A549 (cell line): ENCODE results near the gene RAPGEF2. TPM values are rescaled to one million over a fixed set of nuclear protein-coding genes. Genes with fewer than 3 reads are reported as not detected.

Source experiments
- ATAC-seq, 2 experiments: fragments of 200-7000 bp in 1 of 2; fragments of >200 bp in 1 of 2; cut with Nextera tagmentation in 1 of 2; cut with Tn5 transposase in 1 of 2; 3 replicates each; pipeline versions ENCODE4 v1.8.0 to v1.9.1; 2018 to 2020; ENCODE audit warnings: mild to moderate bottlenecking in 1 of 2, moderate library complexity in 1 of 2
- CTCF ChIA-PET: fragments of 300-600 bp; sonication (Branson Sonifier 250); formaldehyde crosslinking; extraction: SDS; loops from one replicate; lab custom pipeline; 2021; ENCODE audit warnings: antibody characterized with exemption, inconsistent platforms; lab: Yijun Ruan, JAX
- POLR2A ChIA-PET: fragments of 350-600 bp; formaldehyde crosslinking; extraction: SDS; loops from one replicate; lab custom pipeline; 2021; ENCODE audit warnings: antibody characterized with exemption, inconsistent platforms; lab: Yijun Ruan, JAX
- DNase-seq, 2 experiments: peaks; one replicate each; pipeline versions ENCODE4 v3.0.0 to v3.0.0-alpha.2; 2011 to 2016; ENCODE audit warnings: low read depth in 1 of 2, low spot score in 1 of 2
- FAIRE-seq: peaks from 2 replicates; lab custom pipeline; 2011; peaks lifted over from hg19 to GRCh38; lab: Jason Lieb, UNC
- H3K27ac ChIP-seq, 2 experiments: fragments of >200 bp; sonication (Bioruptor Twin); formaldehyde crosslinking; 3 replicates each; pipeline ENCODE4 v1.5.1; 2016 to 2017
- H3K4me1 ChIP-seq: fragments of >200 bp; sonication (Bioruptor Twin); formaldehyde crosslinking; 3 replicates; pipeline ENCODE4 v1.6.1; 2016
- H3K4me2 ChIP-seq: fragments of >200 bp; sonication (Bioruptor Twin); formaldehyde crosslinking; 3 replicates; pipeline ENCODE4 v1.6.1; 2016
- H3K4me3 ChIP-seq: fragments of >200 bp; sonication (Bioruptor Twin); formaldehyde crosslinking; 3 replicates; pipeline ENCODE4 v1.5.1; 2016
- H3K9me3 ChIP-seq: fragments of >200 bp; sonication (Bioruptor Twin); formaldehyde crosslinking; 3 replicates; pipeline ENCODE4 v1.6.1; 2016
- CBX8 ChIP-seq: fragments of 200-600 bp; sonication (generic); IDR thresholded peaks from 2 replicates; pipeline ENCODE4 v1.6.1; 2016
- CEBPB ChIP-seq, 2 experiments: fragments of >200 bp in 1 of 2; sonication (Bioruptor Twin) in 1 of 2; formaldehyde crosslinking in 1 of 2; IDR thresholded peaks; 2 replicates each; pipeline ENCODE4 v1.6.1; 2012 to 2016
- CHD2 ChIP-seq: fragments of 150-350 bp; IDR thresholded peaks from 2 replicates; pipeline ENCODE4 v1.6.1; 2014; ENCODE audit warnings: low read length; ENCODE audit not compliant: partially characterized antibody
- EHMT2 ChIP-seq: fragments of 200-600 bp; sonication (generic); IDR thresholded peaks from 2 replicates; pipeline ENCODE4 v1.6.1; 2016; ENCODE audit warnings: antibody characterized with exemption, low read depth, mild to moderate bottlenecking, moderate library complexity
- EP300 ChIP-seq, 2 experiments: fragments of >200 bp; sonication (Bioruptor Twin); formaldehyde crosslinking; IDR thresholded peaks; 2 replicates in 1 of 2; 3 replicates in 1 of 2; pipeline ENCODE4 v1.6.1; 2016 to 2017
- FOSB ChIP-seq: fragments of 250-450 bp; sonication (Bioruptor Pico); IDR thresholded peaks from 2 replicates; pipeline ENCODE4 v1.5.0; 2020; ENCODE audit warnings: mild to moderate bottlenecking, moderate library complexity
- FOSL2 ChIP-seq, 2 experiments: fragments of 450-650 bp in 1 of 2; fragments of >200 bp in 1 of 2; sonication (Bioruptor Twin) in 1 of 2; formaldehyde crosslinking; IDR thresholded peaks; 2 replicates each; pipeline versions ENCODE4 v1.5.0 to v1.6.1; 2016 to 2020; ENCODE audit warnings: mild to moderate bottlenecking in 1 of 2, moderate library complexity in 1 of 2
- HDAC2 ChIP-seq: fragments of 200-600 bp; sonication (generic); IDR thresholded peaks from 2 replicates; pipeline ENCODE4 v1.6.1; 2016
- HEYL ChIP-seq: fragments of 250-450 bp; sonication (Bioruptor Pico); IDR thresholded peaks from 2 replicates; pipeline ENCODE4 v1.8.0; 2021; ENCODE audit warnings: mild to moderate bottlenecking, moderate library complexity
- JUNB ChIP-seq: fragments of >200 bp; sonication (Bioruptor Twin); formaldehyde crosslinking; IDR thresholded peaks from 2 replicates; pipeline ENCODE4 v1.6.1; 2016
- KDM5A ChIP-seq: fragments of 200-600 bp; sonication (generic); IDR thresholded peaks from 2 replicates; pipeline ENCODE4 v1.6.1; 2016; ENCODE audit warnings: antibody characterized with exemption, mild to moderate bottlenecking
- NFE2L2 ChIP-seq: fragments of 150-350 bp; conservative IDR thresholded peaks from 2 replicates; pipeline ENCODE4 v1.6.1; 2014; ENCODE audit warnings: low read length
- NPAS2 ChIP-seq: fragments of 250-450 bp; sonication (Bioruptor Pico); IDR thresholded peaks from 2 replicates; pipeline ENCODE4 v1.8.0; 2022; ENCODE audit warnings: mild to moderate bottlenecking, moderate library complexity, borderline replicate concordance
- RAD21 ChIP-seq, 2 experiments: fragments of >200 bp in 1 of 2; sonication (Bioruptor Twin) in 1 of 2; formaldehyde crosslinking in 1 of 2; IDR thresholded peaks in 1 of 2; conservative IDR thresholded peaks in 1 of 2; 2 replicates in 1 of 2; 3 replicates in 1 of 2; pipeline ENCODE4 v1.6.1; 2012 to 2018; ENCODE audit warnings: inconsistent platforms in 1 of 2
- RFX5 ChIP-seq: fragments of 450-650 bp; IDR thresholded peaks from 2 replicates; pipeline ENCODE4 v1.7.1; 2014; ENCODE audit warnings: antibody characterized with exemption, mild to moderate bottlenecking, moderate library complexity
- RNF2 ChIP-seq: fragments of 200-600 bp; sonication (generic); IDR thresholded peaks from 2 replicates; pipeline ENCODE4 v1.6.1; 2016; ENCODE audit warnings: low read depth, mild to moderate bottlenecking, antibody characterized with exemption, moderate library complexity, borderline replicate concordance
- ZNF302 ChIP-seq: fragments of 250-450 bp; sonication (Bioruptor Pico); IDR thresholded peaks from 2 replicates; pipeline ENCODE4 v1.9.0; 2021; ENCODE audit warnings: inconsistent platforms, mild to moderate bottlenecking, moderate library complexity
- WGBS: methylation state at CpG from one replicate; pipeline ENCODE4 v1.1.6; 2017; ENCODE audit errors: missing lambda C conversion rate; 5-methylcytosine and 5-hydroxymethylcytosine counted together
- polyA plus RNA-seq, 4 experiments: library from polyadenylated mRNA; depleted of rRNA in 3 of 4; stranded (reverse); fragments of >200 nt; fragmentation: RNase III in 1 of 4; extraction: RNeasy Plus Mini Kit Qiagen cat#74134 plus additional on column Dnase treatment in 1 of 4; gene quantifications; 2 replicates in 3 of 4; 3 replicates in 1 of 4; pipeline ENCODE4 v1.2.3, GENCODE V29; 2011 to 2017
- TF ChIP-seq, protein P1 (sequence below): fragments of >200 bp; sonication (Bioruptor Twin); formaldehyde crosslinking; IDR thresholded peaks from 2 replicates; pipeline ENCODE4 v1.6.1; 2016
- TF ChIP-seq, protein P2 (sequence below): IDR thresholded peaks from 2 replicates; pipeline ENCODE4 v1.6.1; 2012
- TF ChIP-seq, protein P3 (sequence below): fragments of >200 bp; sonication (Bioruptor Twin); formaldehyde crosslinking; IDR thresholded peaks from 3 replicates; pipeline ENCODE4 v1.5.1; 2016

Gene RAPGEF2
- polyA plus RNA-seq, 2 of the 4 experiments (the other 2 are of a cell fraction) = 10.7 to 31.8 TPM

DNA sequence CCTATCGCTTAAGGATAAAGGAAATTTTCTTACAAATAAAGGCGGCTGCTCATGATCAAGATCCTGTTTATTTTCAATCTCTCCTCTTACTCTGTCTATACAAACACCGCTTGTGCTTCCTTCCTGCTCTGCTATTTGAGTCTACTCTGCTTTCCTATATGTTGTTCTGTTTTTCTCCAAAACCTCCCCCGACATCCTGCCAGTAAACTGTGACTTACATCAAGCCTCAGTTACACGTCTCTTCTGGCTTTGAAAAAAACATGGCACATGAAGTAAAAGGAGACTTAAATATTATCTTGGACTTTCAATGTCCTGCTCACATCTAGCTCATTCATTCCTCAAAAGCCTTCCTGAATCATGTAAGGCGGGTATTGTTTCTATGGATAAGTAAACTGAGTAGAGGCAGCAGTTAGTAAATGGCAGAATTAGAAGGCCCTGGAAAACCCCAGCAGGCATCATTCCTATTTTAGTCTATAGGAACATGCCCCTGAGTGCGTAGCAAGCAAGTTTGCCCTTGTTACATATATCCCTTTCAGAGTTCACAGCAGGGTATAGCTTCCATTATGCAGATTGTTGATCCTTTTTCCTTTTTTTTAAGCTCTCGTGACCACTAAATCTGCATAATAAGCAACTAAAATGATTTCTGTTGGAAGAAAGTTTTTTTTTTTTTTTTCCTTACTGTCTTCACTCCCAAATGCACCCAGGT, 280.1 kb downstream of the RAPGEF2 start:
- no peak for ATAC-seq
- no peaks in the 10 kb centered on the region; the same call in 2 of the 3 replicates for H3K9me3 ChIP-seq
- FAIRE-seq = no peak
- TF ChIP-seq, protein P1, sequence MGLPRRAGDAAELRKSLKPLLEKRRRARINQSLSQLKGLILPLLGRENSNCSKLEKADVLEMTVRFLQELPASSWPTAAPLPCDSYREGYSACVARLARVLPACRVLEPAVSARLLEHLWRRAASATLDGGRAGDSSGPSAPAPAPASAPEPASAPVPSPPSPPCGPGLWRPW = no peak
- TF ChIP-seq RAD21 (conservative IDR thresholded peaks at IDR 0.05 in 1 of 2, IDR thresholded peaks at IDR 0.05 in 1 of 2) = no peak
- TF ChIP-seq CBX8 = no peak
- no peak for TF ChIP-seq KDM5A
- TF ChIP-seq EHMT2 = no peak
- no peak for TF ChIP-seq ZNF302 (CRISPR knock-in tag)
- no peak for TF ChIP-seq CHD2
- TF ChIP-seq, protein P2, sequence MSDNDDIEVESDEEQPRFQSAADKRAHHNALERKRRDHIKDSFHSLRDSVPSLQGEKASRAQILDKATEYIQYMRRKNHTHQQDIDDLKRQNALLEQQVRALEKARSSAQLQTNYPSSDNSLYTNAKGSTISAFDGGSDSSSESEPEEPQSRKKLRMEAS = no peak
- TF ChIP-seq, protein P3, sequence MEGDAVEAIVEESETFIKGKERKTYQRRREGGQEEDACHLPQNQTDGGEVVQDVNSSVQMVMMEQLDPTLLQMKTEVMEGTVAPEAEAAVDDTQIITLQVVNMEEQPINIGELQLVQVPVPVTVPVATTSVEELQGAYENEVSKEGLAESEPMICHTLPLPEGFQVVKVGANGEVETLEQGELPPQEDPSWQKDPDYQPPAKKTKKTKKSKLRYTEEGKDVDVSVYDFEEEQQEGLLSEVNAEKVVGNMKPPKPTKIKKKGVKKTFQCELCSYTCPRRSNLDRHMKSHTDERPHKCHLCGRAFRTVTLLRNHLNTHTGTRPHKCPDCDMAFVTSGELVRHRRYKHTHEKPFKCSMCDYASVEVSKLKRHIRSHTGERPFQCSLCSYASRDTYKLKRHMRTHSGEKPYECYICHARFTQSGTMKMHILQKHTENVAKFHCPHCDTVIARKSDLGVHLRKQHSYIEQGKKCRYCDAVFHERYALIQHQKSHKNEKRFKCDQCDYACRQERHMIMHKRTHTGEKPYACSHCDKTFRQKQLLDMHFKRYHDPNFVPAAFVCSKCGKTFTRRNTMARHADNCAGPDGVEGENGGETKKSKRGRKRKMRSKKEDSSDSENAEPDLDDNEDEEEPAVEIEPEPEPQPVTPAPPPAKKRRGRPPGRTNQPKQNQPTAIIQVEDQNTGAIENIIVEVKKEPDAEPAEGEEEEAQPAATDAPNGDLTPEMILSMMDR = no peak
- TF ChIP-seq HEYL (CRISPR knock-in tag) = no peak
- no peak for TF ChIP-seq RNF2
- H3K4me2 ChIP-seq = no peak overlapping the region
- ChIA-PET POLR2A (no interaction called here), CTCF (no interaction called here)
- DNase-seq = no peak
- H3K27ac ChIP-seq = no peak overlapping the region
- WGBS = 86% methylated on average over 8 of the region's 8 CpGs
- H3K4me3 ChIP-seq = no peak overlapping the region
- H3K4me1 ChIP-seq = no peaks in the 10 kb centered on the region

DNA sequence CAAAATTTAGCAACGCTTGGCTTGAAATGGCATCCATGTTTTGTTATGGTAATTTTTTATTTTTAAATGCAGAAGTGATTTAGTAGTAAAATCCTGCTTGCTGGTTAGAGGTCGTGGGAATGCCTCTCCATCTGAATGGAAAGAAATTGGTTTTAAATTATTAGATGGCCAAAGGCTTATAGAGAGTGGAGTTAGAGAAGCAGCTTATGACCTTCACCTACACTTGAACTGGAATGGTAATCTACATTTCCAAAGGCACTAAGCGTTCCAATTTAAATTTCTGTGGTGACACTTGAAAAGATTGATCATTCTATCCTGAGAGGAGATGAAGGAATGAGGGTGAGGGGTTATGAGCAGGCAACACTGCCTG, 280.7 kb downstream of the RAPGEF2 start:
- POLR2A ChIA-PET = no interaction called here
- no peak overlapping the region for H3K4me3 ChIP-seq
- no peaks in the 10 kb centered on the region for H3K4me1 ChIP-seq
- no peaks in the 10 kb centered on the region; the same call in 2 of the 3 replicates for H3K9me3 ChIP-seq
- FAIRE-seq = no peak
- H3K27ac ChIP-seq = no peak overlapping the region
- no peak for DNase-seq
- no peak overlapping the region for H3K4me2 ChIP-seq
- 76% methylated on average over 3 of the region's 3 CpGs for WGBS
- ATAC-seq = no peak
- TF ChIP-seq JUNB (no peak), NFE2L2 (no peak), EP300 (IDR thresholded peaks at IDR 0.05) (no peak), HDAC2 (no peak), NPAS2 (CRISPR knock-in tag) (no peak), EHMT2 (no peak), FOSB (CRISPR knock-in tag) (no peak), CEBPB (IDR thresholded peaks at IDR 0.05) (no peak)
- CTCF ChIA-PET = interaction anchor here (1.2 kb wide), 1 partner anchor 39 kb away, joined by 3 read pairs; no protein-coding TSS in a partner anchor

DNA sequence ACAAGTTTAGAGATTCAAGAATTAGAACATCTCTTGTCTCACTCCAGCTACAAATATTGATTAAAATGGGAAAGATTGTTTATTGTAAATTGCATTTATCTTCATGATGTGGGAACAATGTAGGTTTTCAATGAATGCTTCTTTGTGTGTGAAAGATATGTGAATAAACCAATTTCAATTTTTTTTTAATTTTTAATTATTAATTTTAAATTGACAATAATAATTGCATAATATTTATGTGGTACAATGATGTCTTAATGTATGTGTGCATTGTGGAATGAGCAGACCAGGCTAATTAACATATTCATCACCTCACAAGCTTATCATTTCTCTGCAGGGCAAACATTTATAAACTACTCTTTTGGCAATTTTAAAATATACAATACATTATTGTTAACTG, 281.1 kb downstream of the RAPGEF2 start:
- POLR2A ChIA-PET = no interaction called here
- no peak overlapping the region for H3K4me2 ChIP-seq
- CTCF ChIA-PET = interaction anchor here (0.7 to 1.2 kb wide), 2 partner anchors 38 to 518 kb away, joined by 3 read pairs; no protein-coding TSS in a partner anchor

More for the DNA sequence above, 281.1 kb downstream of the RAPGEF2 start:
- H3K4me3 ChIP-seq = no peak overlapping the region
- H3K27ac ChIP-seq = no peak overlapping the region
- ATAC-seq (no peak), DNase-seq (no peak), FAIRE-seq (no peak)
- TF ChIP-seq ZNF302 (CRISPR knock-in tag) (no peak), HDAC2 (no peak), FOSL2 (IDR thresholded peaks at IDR 0.05) (no peak), FOSL2 (CRISPR knock-in tag; IDR thresholded peaks at IDR 0.05) (no peak), RFX5 (no peak)
- no peaks in the 10 kb centered on the region; the same call in 2 of the 3 replicates for H3K9me3 ChIP-seq
- H3K4me1 ChIP-seq = no peaks in the 10 kb centered on the region
